Measurements from ENCODE around the gene RASA2. TPM values are rescaled to one million over a fixed set of nuclear protein-coding genes. Genes with fewer than 3 reads are reported as not detected.

RASA2 gene, protein sequence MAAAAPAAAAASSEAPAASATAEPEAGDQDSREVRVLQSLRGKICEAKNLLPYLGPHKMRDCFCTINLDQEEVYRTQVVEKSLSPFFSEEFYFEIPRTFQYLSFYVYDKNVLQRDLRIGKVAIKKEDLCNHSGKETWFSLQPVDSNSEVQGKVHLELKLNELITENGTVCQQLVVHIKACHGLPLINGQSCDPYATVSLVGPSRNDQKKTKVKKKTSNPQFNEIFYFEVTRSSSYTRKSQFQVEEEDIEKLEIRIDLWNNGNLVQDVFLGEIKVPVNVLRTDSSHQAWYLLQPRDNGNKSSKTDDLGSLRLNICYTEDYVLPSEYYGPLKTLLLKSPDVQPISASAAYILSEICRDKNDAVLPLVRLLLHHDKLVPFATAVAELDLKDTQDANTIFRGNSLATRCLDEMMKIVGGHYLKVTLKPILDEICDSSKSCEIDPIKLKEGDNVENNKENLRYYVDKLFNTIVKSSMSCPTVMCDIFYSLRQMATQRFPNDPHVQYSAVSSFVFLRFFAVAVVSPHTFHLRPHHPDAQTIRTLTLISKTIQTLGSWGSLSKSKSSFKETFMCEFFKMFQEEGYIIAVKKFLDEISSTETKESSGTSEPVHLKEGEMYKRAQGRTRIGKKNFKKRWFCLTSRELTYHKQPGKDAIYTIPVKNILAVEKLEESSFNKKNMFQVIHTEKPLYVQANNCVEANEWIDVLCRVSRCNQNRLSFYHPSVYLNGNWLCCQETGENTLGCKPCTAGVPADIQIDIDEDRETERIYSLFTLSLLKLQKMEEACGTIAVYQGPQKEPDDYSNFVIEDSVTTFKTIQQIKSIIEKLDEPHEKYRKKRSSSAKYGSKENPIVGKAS
- total RNA-seq, result 5.0 and 18.7 TPM in 2 replicates

DNA sequence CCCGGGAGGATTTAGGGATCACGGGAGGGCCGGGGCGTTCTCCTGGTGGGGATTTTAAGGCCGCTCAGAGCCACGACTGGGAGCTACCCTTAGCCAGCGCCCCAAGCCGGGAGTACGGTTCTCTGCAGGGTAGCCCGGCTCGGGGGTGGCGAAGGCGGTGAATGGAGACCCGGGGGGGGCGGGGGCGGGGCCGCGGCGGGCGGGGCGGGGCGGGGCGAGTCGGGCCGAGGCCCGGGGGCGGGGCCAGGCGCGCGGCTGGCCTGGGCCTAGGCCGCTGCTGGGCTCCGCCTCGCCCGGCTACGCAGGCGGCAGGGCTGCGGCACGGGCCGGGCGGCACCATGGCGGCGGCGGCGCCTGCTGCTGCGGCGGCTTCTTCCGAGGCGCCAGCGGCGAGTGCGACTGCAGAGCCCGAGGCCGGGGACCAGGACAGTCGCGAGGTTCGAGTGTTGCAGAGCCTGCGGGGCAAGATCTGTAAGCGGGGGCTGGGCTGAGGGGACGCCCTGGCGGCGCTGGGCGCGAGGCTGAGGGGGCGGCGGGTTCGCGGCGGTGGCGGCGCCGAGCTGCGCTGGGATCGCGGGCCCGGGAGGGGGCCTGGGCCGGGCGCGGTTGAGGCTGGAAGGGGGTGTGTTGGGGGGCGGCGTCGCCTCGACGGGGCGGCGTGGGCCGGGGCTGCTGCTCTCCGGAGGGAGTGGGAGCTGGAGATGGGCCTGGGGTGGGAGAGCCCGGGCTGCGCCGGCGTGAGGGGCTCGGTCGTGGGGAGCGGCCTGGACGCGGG is at the start of gene RASA2:
RASA2 (plus strand) TSS at position 282 of the 775 bp plus-strand sequence; CDS start at position 339, 57 bp downstream.

Other genes with a start within 250 kb of the RASA2 start
- 62.9 and 77.5 TPM in 2 replicates for gene ZBTB38, start 118.5 kb upstream of the RASA2 start, total RNA-seq